Left kidney (tissue), 2 donors: ENCODE measurements around the gene CTNNA1. TPM values are rescaled to one million over a fixed set of nuclear protein-coding genes. Genes with fewer than 3 reads are reported as not detected.

Experiments used
- DNase-seq: peaks from one replicate; pipeline ENCODE4 v3.0.0-alpha.2; 2013
- polyA plus RNA-seq: library from polyadenylated mRNA; unstranded; fragments of 120-200 nt; gene quantifications from one replicate; pipeline ENCODE4 v1.2.1, GENCODE V29; 2013; ENCODE audit not compliant: insufficient read length

The CTNNA1 gene
- polyA plus RNA-seq, 1 donor, result 423 TPM

DNA sequence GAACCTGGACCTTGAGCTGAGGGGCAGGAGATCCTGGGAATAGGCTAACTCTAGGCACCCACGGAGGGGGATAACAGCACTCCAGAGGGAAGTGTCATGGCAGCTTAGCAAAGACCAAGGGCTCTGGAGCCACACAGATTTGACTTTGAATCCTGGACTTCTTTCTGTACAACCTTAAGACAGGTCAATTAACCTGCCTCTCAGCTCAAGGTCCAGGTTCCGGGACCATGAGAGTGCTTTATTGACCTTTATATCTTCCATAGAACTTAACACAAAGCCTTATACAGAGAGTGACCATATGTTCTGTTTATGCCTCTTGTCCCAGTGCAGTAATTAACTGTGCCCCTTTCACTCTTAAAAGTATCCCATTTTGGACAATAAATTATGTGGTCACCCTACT lies 212.4 kb downstream of the CTNNA1 start:
- no peak for DNase-seq

- DNase-seq, result no peak
These were observed 213.2 kb downstream of the CTNNA1 start for GRCh38 chr5:138966236-138966985.

DNA sequence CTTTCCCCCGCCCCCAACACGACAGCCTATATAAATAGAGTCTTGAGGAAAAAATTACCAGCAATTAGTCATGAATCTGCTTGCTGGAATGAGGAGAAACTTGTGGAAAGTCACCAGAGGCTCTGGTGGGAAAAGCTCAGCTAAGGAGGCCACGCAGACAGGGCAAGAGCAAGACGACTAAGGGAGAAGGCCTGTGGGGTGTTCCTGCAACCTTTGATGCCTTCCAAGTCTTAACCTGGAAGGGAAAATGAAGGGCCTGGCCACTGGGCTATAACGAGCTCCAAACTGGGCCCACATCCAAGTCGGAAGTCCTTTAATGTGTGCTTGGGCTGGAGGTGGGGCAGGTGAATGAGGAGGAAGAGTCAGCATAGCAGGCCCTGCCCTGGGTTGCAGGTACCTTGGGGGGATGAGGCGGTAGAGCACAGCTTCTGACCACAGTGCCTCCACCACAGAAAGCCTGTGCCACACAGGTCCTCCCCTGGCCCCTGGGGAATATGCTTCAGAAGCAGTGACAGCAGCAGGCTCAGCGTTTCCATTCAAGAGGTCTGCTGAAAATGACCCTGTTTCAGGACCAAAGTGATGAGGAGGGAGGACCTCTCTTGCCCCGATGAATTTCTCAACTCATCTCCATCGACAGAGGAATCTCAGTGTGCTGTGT lies 214.7 kb downstream of the CTNNA1 start:
- no peak for DNase-seq

DNA sequence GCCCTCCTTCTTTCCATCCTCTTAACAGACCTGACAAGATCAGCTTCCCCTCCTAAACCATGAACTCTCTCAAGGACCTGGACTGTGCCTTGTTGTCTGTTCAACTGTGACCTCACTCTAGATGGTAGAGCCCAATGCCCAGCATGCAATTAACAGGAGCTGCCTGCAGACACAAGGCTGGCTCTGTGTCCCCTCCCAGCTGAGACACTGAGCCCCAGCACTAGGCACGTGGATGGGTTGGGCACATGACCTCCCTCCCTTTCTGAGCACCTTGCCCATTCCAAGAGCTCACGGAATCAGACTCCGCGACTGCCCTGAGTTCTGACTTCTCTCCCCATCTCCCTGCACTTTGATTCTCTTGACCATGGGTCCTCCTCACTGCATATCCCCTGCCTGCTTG lies 215.4 kb downstream of the CTNNA1 start:
- no peak for DNase-seq

GRCh38 chr5:138969323-138970002 lies 216.2 kb downstream of the CTNNA1 start:
- DNase-seq, result no peak

- no peak for DNase-seq
These were observed 219.0 kb downstream of the CTNNA1 start for GRCh38 chr5:138972230-138972629.

DNA sequence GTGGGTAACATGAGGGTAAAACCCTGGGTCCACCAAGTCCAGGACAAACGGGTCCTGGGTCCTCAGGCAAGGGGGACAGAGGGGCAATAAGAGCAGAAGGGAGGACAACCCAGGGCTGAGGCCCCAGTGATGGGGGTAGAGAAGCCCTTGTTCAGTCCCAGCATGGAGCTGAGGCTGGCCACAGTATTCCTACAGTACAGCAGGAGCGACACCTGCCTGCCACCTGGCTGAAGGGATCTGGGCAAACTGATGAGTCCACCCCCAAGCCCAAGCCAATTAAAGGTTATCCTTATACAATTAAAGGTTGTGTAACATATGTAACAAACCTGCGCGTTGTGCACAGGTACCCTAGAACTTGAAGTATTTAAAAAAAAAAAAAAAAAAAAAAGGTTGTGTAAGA lies 219.6 kb downstream of the CTNNA1 start:
- no peak for DNase-seq

- DNase-seq, result peak; percentile 72
These were observed 221.2 kb downstream of the CTNNA1 start for GRCh38 chr5:138974227-138975063.

- no peak for DNase-seq
These were observed 222.0 kb downstream of the CTNNA1 start for GRCh38 chr5:138975098-138975847.

DNA sequence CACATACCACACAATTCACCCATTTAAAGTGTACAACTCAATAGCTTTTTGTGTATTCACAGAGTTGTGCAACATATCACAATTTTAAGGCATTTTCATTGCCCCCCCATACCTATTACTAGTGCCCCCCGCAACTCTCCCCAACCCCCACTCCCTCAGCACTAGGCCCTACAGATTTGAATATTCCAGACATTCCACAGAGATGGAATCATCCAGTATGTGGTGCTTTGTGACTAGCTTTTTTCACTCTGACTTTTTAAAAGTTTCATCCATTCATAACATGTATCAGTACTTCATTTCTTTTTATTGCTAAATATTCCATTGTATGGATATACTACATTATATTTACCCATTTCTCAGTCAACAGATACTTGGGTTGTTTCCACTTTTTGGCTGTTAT lies 224.9 kb downstream of the CTNNA1 start:
- DNase-seq, result no peak

GRCh38 chr5:138978581-138978980 lies 225.4 kb downstream of the CTNNA1 start:
- DNase-seq, result no peak

- no peak for DNase-seq
These were observed 226.6 kb downstream of the CTNNA1 start for GRCh38 chr5:138979684-138980280.

DNA sequence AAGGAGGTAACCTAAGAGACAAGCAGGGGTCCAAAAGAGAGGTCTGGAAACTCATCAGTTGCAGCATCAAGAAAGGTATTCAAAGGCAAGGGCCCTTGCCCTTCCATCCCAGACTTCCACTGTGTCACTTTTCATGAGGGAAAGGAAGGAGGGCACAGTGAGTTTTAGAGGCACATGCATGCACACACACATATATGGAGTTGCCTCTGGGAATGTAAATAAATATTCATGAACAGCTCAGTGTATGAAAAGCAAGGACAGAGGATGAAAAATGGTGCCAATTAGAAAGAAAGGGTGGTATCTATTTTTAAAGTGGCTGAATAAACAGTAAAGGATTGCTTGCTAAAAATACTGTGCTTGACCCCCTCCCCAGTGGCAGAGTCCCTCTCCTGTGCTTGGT lies 227.2 kb downstream of the CTNNA1 start:
- no peak for DNase-seq

DNA sequence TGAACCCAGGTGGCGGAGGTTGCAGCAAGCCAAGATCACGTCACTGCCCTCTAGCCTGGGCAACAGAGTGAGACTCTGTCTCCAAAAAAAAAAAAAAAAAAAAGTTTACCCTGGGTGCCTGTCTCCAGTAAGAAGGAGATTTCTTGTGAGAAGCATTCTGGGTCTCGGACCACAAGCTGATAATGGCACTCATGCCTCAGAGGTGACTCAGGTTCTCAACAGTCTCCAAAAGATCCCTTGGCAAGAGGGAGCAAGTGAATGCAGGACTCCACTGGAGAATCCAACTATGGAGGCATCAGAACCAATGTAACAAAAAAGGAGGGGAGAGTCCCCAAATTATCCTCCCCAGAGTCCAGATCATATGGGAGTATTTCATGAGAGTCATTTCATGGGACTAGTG lies 227.9 kb downstream of the CTNNA1 start:
- DNase-seq, result no peak

- DNase-seq, result no peak
These were observed 228.4 kb downstream of the CTNNA1 start for GRCh38 chr5:138981586-138981985.

- DNase-seq, result no peak
These were observed 230.8 kb downstream of the CTNNA1 start for GRCh38 chr5:138983984-138984383.

Other genes with a start within 250 kb of the CTNNA1 start
- 88.6 TPM for gene ETF1, start 210.2 kb upstream of the CTNNA1 start, polyA plus RNA-seq
- gene HSPA9, start 178.0 kb upstream of the CTNNA1 start, polyA plus RNA-seq, result 365 TPM
- 1.9 TPM for gene LRRTM2, start 121.9 kb downstream of the CTNNA1 start, polyA plus RNA-seq